Stimulated activated CD8-positive, alpha-beta memory T cell treated with anti-CD3 and anti-CD28 coated beads, Interleukin-12 subunit alpha, Interleukin-12 subunit beta, amount 100 ng/mL, for 4 hours (primary cell): ENCODE data around the gene SIGLEC8.
"Not testable (repeated sequence)": the region's sequence is repeated elsewhere in the genome, so short reads cannot be mapped to it uniquely, and the experiment has no call there.

ENCODE experiments used
- DNase-seq: peaks from one replicate; pipeline ENCODE4 v3.0.0-alpha.2; 2020; ENCODE audit warnings: low read depth

The SIGLEC8 gene

DNA sequence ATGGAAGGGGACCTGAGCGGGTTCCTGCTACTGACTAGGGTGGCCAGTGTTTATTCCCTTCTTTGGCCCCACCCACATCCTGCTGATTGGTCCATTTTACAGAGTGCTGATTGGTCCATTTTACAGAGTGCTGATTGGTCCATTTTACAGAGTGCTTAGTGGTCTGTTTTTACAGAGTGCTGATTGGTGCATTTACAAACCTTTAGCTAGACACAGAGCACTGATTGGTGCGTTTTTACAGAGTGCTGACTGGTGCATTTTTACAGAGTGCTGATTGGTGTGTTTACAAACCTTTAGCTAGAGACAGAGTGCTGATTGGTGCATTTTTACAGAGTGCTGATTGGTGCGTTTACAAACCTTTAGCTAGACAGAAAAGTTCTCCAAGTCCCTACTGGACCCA is 10.7 kb downstream of the SIGLEC8 start:
- not testable (repeated sequence) for DNase-seq

GRCh38 chr19:51441410-51442390 is 16.6 kb downstream of the SIGLEC8 start:
- DNase-seq, result peak; percentile 77

DNA sequence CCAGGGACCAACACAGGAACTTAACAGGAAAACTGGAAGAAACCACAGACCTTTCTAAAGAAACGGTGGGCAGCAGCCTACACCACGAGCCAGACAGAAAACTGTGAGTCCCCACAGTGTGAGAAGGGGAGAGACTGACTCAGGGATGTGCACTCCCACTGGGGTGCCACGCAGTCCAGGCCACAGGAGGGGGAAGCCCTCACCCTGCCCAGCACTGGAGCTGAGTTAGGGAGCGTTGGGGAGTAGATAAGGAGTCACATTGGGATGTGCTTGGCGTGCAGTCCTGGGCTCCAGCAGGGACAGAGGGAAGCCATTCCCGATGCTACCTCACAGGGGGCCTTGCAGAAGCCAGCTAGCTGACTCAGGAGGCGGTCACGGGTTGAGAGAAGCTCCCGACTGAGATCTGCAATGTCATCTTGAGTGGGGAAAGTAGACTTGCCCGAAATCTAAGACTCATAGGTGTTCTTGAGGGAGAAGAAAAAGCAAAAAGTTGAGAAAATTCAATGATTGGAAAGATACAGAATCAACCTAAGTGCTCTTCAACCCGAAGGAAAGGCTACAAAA is 17.3 kb downstream of the SIGLEC8 start:
- peak; percentile 53 for DNase-seq

DNA sequence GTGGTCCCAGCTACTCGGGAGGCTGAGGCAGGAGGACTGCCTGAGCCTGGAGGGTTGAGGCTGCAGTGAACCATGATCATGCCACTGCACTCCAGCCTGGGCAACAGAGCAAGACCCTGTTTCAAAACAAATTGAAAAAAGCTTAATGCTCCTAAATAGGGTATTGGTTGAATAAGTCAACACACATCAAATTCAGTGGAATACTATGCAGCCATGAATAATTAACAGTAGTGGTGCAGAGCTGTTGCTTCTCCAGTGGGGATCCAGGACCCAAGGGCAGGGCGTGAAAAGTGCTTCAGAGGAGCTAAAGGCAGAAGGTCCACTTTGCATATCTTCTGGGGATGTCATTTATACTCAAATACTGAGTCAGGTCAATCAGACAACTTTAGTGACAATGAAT is 18.2 kb downstream of the SIGLEC8 start:
- DNase-seq, result no peak

- no peak for DNase-seq
Measured at GRCh38 chr19:51439021-51439465, 19.2 kb downstream of the SIGLEC8 start.

GRCh38 chr19:51434456-51434855 is 23.8 kb downstream of the SIGLEC8 start:
- no peak for DNase-seq

DNA sequence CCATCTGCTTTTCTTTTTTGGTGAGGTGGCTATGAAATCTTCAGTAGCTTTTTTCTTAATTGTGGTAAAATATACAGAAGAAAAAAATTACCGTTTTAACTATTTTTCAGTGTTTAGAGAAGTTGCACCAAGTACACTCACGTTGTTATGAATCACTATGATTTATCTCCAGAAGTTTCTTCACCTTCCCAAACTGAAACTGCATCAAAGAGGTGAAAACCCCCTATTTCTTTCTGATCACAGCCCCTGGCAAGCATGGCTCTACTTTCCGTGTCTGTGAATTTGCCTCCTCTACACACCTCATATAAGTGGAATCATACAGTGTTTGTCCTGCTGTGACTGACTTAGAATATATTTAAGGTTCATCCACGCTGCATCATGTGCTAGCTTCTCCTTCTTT is 25.2 kb downstream of the SIGLEC8 start:
- DNase-seq, result no peak

GRCh38 chr19:51431124-51431523 is 27.1 kb downstream of the SIGLEC8 start:
- no peak for DNase-seq

DNA sequence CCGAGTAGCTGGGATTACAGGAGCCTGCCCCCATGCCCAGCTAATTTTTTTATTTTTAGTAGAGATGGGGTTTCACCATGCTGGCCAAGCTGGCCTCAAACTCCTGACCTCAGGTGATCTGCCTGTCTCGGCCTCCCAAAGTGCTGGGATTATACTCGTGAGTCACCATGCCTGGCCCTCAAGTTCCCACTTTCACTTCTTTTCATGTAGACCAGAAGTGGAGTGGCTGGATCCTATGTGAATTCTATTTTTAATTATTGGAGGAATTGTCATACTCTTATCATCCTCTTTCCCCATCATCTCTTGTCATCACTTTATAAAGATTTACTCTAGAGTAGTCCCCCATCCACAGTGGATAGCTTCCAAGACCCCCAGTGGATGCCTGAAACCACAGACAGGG is 28.0 kb downstream of the SIGLEC8 start:
- no peak for DNase-seq

GRCh38 chr19:51427201-51427600 is 31.1 kb downstream of the SIGLEC8 start:
- DNase-seq, result no peak

GRCh38 chr19:51422053-51422448 is 36.2 kb downstream of the SIGLEC8 start:
- peak; percentile 68 for DNase-seq

- no peak for DNase-seq
Measured at GRCh38 chr19:51421229-51422052, 36.8 kb downstream of the SIGLEC8 start.

DNA sequence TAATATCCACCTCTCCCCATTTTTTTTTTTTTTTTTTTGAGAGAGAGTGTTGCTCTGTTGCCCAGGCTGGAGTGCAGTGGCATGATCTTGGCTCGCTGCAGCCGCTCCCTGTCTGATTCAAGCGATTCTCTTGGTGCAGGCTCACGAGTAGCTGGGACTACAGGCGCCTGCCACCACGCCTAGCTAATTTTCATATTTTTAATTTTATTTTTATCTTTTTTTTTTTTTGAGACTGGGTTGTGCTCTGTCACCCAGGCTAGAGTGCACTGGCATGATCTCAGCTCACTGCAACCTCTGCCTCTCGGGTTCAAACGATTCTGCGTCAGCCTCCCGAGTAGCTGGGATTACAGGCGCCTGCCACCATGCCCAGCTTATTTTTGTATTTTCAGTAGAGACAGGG is 37.7 kb downstream of the SIGLEC8 start:
- not testable (repeated sequence) for DNase-seq

DNA sequence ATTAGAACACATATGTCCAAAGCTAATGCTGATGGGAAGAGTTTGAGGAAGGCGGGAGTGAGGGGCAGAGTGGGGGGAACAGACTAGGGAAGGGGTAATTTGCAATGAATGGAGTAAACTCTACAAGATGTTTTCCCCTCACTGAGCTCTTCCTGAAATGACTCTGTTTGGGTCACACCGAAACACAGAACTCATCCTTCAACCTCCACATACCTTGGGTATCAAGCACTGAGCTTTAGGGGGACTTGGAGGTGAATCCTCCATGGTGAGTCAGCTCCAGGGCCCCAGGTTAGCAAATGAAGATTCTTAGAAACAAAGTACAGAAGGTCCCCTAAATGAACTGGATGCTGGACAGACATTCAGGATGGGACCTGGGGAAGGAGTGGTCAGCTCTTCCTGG is 39.5 kb downstream of the SIGLEC8 start:
- no peak for DNase-seq

- no peak for DNase-seq
Measured at GRCh38 chr19:51417810-51418157, 40.5 kb downstream of the SIGLEC8 start.

- no peak for DNase-seq
Measured at GRCh38 chr19:51417107-51417809, 41.0 kb downstream of the SIGLEC8 start, which contains the start of gene SIGLEC10. Gene SIGLEC10 (minus strand): TSS chr19:51417642. CDS start chr19:51417581, 61 bp downstream.

DNA sequence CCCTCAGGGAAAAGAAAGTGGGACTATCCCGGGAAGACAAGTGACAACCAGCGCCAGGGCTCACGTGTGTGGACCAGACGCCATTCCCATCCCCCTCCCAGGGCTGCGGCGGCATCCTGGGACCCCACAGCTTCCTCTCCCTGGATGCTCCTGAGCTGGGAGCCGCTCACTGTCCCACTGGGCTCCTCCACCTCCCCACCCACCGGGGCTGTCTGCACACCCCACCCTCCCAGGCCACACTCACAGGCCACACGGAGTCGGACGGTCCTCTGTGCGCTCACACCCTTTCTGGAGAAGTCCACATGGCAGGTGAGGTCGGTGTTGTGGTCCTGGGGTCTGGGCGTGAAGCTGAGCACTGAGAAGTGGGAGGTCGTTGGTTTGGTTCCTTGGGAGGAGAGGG is 41.8 kb downstream of the SIGLEC8 start:
- DNase-seq, result not testable (repeated sequence)

- DNase-seq, result no peak
Measured at GRCh38 chr19:51415187-51415586, 43.1 kb downstream of the SIGLEC8 start.

DNA sequence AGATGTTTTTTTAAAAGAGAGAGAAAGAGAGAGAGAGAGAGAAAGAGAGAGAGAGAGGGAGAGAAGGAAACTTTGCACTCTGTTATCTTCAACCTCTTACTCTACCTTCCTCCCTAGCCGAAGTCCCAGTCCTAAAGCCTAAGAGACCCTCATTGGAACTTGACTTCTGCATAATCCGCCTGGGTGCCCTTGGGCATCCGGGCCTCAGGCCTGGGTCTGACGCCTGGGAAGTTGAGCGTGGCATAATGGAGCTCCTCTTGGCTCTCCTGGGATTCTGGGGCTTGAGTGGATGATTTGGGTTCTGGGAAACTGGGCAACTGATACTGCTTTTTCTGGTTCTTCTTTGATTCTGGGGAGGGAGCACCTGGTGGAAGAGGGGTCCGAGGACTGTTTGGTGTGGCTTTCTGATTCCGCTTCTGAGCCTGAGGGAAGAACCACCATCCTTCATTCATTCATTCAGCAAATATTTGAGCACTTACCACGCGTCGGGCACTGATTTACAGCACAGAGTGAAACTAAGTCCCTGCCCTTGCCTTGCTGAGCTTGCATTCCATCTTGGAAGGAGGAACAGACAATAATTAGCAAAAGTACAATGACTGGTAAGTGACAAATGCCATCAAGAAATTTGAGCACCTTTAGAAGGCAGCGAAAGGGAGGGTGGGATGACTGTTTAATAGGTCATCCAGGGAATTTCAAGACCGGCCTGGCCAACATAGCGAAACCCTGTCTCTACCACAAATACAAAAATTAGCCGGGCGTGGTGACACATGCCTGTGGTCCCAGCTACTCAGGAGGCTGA is 47.1 kb downstream of the SIGLEC8 start:
- DNase-seq, result no peak

GRCh38 chr19:51407511-51408131 is 50.6 kb downstream of the SIGLEC8 start:
- no peak for DNase-seq

- DNase-seq, result no peak
Measured at GRCh38 chr19:51402117-51402516, 56.1 kb downstream of the SIGLEC8 start.
